Left renal cortex interstitium (tissue), 4 donors: ENCODE measurements around the gene RCCD1. TPM values are rescaled to one million over a fixed set of nuclear protein-coding genes. Genes with fewer than 3 reads are reported as not detected.

Experiments
- DNase-seq, 4 donors: peaks; one replicate each; pipeline ENCODE4 v3.0.0-alpha.2; 2013; ENCODE audit warnings: low read depth in 4 of 4, low spot score in 2 of 4, missing footprints in 1 of 4
- polyA plus RNA-seq, 4 donors: library from polyadenylated mRNA; unstranded; fragments of 120-200 nt; gene quantifications; one replicate each; pipeline ENCODE4 v1.2.1, GENCODE V29; 2013; ENCODE audit not compliant: insufficient read length in 4 of 4

Gene RCCD1
- polyA plus RNA-seq, 4 donors = 14.4 to 21.3 (median 17.7) TPM

GRCh38 chr15:91001209-91001608 lies 46.5 kb downstream of the RCCD1 start:
- DNase-seq = no peak

DNA sequence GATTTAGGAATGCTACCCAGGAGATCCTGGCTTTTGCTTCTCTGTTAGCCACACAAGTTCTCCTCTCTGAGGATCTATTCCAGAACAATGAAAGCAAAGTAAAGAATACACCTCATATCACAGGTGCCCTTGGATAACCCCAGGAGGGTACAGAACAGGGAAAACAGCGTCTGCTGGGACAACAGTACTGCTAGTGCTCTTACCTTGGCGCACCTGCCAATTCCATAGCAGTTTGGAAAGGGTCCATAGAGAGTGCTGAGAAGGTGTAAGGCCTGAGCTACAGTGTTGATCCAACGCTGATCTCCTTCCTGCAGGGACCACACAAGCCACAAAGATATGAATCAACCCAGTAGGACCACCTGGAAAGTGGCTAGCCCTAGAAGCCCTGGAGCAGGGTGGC lies 52.6 kb downstream of the RCCD1 start:
- no peak for DNase-seq

Other genes starting within 250 kb of the RCCD1 start
- 10 to 100 TPM; 10.5 to 14.0 (median 12.2) TPM for gene BLM, start 237.5 kb upstream of the RCCD1 start, polyA plus RNA-seq
- gene FURIN, start 86.3 kb upstream of the RCCD1 start, polyA plus RNA-seq = 10 to 100 TPM; 44.0 to 58.8 (median 51.6) TPM
- gene FES, start 70.4 kb upstream of the RCCD1 start, polyA plus RNA-seq = 10 to 100 TPM; 12.7 to 20.6 (median 16.1) TPM
- 10 to 100 TPM; 35.7 to 67.2 (median 50.2) TPM for gene MAN2A2, start 51.6 kb upstream of the RCCD1 start, polyA plus RNA-seq
- 10 to 100 TPM; 15.5 to 21.3 (median 16.6) TPM for gene HDDC3, start 22.3 kb upstream of the RCCD1 start, polyA plus RNA-seq
- gene UNC45A, start 19.6 kb upstream of the RCCD1 start, polyA plus RNA-seq = 10 to 100 TPM; 66.6 to 72.1 (median 69.0) TPM
- gene PRC1, start 39.7 kb downstream of the RCCD1 start, polyA plus RNA-seq = 10 to 100 TPM; 72.3 to 84.4 (median 75.4) TPM
- gene VPS33B, start 67.7 kb downstream of the RCCD1 start, polyA plus RNA-seq = 10 to 100 TPM; 19.9 to 22.5 (median 21.0) TPM
- under 1 TPM; 0.69 to 0.99 (median 0.78) TPM for gene SV2B, start 145.4 kb downstream of the RCCD1 start, polyA plus RNA-seq